Subcutaneous adipose tissue (tissue), 4 donors: ENCODE measurements around the gene FAF2. TPM values are rescaled to one million over a fixed set of nuclear protein-coding genes. Genes with fewer than 3 reads are reported as not detected.

Source experiments
- total RNA-seq, 4 donors: library from RNA; depleted of rRNA; stranded (reverse); fragments of >200 nt; gene quantifications; one replicate each; pipeline ENCODE4 v1.1.0, GENCODE V29; 2016
- TF ChIP-seq, protein P1 (sequence below): fragments of 450-650 bp; IDR thresholded peaks from one replicate; pipeline ENCODE4 v1.5.1; 2016; ENCODE audit warnings: low read depth, mild to moderate bottlenecking, control low read depth, antibody characterized with exemption, moderate library complexity

The FAF2 gene
- total RNA-seq, 4 donors from 2014 or later: 21.9 to 32.3 (median 23.9) TPM

DNA sequence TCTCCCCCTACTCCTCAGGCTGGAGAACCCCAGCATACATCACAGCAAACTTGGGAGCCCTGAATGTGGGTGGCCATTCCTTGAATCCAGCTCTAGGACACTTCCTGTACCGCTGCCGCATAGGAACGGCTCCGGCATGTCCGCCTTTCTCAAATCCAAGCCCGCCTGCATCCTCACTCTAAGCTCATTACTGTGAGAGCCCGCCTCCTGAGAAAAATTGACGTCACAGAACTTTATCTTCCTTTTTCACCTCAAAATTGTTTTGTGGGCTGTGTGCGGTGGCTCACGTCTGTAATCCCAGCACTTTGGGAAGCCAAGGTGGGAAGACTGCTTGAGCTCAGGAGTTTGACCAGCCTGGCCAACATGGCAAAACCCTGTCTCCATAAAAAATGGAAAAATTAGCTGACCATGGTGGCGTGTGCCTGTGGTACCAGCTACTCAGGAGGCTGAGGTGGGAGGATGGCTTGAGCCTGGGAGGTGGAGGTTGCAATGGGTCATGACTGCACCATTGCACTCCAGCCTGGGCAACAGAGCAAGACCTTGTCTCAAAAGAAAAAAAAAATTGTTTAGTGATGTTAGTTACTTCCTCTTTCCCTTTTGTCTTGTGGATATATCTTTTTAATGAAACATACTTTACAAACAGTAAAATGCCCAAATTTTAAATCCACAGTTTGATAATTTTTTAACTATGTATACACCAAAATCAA, 66.2 kb downstream of the FAF2 start:
- TF ChIP-seq, protein P1, sequence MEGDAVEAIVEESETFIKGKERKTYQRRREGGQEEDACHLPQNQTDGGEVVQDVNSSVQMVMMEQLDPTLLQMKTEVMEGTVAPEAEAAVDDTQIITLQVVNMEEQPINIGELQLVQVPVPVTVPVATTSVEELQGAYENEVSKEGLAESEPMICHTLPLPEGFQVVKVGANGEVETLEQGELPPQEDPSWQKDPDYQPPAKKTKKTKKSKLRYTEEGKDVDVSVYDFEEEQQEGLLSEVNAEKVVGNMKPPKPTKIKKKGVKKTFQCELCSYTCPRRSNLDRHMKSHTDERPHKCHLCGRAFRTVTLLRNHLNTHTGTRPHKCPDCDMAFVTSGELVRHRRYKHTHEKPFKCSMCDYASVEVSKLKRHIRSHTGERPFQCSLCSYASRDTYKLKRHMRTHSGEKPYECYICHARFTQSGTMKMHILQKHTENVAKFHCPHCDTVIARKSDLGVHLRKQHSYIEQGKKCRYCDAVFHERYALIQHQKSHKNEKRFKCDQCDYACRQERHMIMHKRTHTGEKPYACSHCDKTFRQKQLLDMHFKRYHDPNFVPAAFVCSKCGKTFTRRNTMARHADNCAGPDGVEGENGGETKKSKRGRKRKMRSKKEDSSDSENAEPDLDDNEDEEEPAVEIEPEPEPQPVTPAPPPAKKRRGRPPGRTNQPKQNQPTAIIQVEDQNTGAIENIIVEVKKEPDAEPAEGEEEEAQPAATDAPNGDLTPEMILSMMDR: no peak

GRCh38 chr5:176515396-176515795, 67.2 kb downstream of the FAF2 start:
- TF ChIP-seq, protein P1: no peak

DNA sequence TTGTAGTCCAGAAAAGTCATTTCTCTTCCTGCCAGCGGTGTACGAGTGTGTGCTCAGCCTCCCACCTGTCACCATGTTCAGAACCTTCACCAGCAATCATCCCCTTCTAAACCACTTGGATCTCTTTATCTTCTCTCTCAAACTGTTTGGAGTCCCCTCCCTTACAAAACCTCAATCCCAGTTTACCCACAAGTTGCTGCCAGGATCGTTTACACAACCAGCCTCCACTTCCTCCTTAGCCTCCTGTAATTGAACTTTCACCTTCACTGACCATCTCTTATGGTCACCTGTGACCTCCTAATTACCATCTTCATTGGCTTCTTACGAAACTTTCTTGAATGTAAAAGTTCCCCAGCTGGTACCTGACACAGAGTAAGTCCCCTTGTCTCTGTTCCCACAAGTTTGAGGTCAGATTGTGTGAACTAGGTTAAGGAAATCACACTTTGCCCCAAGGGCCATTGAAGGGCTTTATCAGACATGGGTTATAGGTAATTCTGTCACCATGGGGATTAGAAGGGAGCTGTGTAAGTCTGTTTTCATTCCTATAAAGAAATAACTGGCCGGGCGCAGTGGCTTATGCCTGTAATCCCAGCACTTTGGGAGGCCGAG, 69.0 kb downstream of the FAF2 start:
- TF ChIP-seq, protein P1: no peak

GRCh38 chr5:176519810-176520720, 71.9 kb downstream of the FAF2 start:
- TF ChIP-seq, protein P1: no peak

DNA sequence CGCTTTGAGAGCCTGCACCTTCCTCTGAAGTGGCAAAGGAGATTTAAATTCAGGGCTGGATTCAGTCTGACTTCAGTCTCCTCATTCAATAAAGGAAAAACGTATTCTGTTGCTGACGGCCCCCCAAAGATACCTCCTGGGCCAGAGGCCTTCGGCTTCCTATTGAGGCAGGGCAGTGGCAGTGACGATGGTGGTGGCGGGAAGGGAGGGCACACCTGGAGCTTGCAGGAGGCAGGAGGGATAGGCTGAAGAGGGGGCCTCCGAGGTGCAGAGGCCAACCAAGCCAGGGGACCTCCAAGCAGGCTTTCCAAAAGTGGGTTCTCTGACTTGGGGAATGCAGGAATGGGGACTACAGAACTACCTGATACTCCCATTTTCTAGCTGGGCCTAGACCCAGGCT, 73.1 kb downstream of the FAF2 start:
- TF ChIP-seq, protein P1: no peak

- TF ChIP-seq, protein P1: no peak
Measured at GRCh38 chr5:176521699-176522263, 73.6 kb downstream of the FAF2 start.
